Heart left ventricle (tissue), 16 donors: ENCODE results near the gene RUSF1. TPM values are rescaled to one million over a fixed set of nuclear protein-coding genes. Genes with fewer than 3 reads are reported as not detected.

Source experiments
- ATAC-seq, 4 donors: fragments of 200-7000 bp; cut with Tn5 transposase; one replicate each; pipeline ENCODE4 v1.9.1; 2020 to 2022; ENCODE audit warnings: moderate library complexity in 4 of 4, mild to moderate bottlenecking in 3 of 4, moderate number of reproducible peaks in 1 of 4
- DNase-seq, 5 donors: peaks; one replicate each; pipeline ENCODE4 v3.0.0-alpha.2; 2020
- H3K27ac ChIP-seq, 12 donors: fragments of 200-600 bp; sonication (generic) in 4 of 12; one replicate each; pipeline versions ENCODE4 v1.5.0 to v1.8.0; 2016 to 2022; ENCODE audit warnings: mild to moderate bottlenecking in 2 of 12
- H3K27me3 ChIP-seq, 9 donors: fragments of 200-600 bp; sonication (generic) in 2 of 9; one replicate each; pipeline versions ENCODE4 v1.5.1 to v1.8.0; 2016 to 2022; ENCODE audit warnings: mild to moderate bottlenecking in 3 of 9
- H3K36me3 ChIP-seq, 9 donors: fragments of 200-600 bp; sonication (generic) in 2 of 9; one replicate each; pipeline versions ENCODE4 v1.5.0 to v1.8.0; 2018 to 2022; ENCODE audit warnings: mild to moderate bottlenecking in 2 of 9
- H3K4me1 ChIP-seq, 12 donors: fragments of 200-600 bp; sonication (generic) in 4 of 12; one replicate each; pipeline versions ENCODE4 v1.5.0 to v1.8.0; 2016 to 2022; ENCODE audit warnings: mild to moderate bottlenecking in 3 of 12
- H3K4me3 ChIP-seq, 12 donors: fragments of 200-600 bp; sonication (generic) in 4 of 12; one replicate each; pipeline versions ENCODE4 v1.5.0 to v1.8.0; 2017 to 2022; ENCODE audit warnings: mild to moderate bottlenecking in 9 of 12, moderate library complexity in 4 of 12
- H3K9me3 ChIP-seq, 12 donors: fragments of 200-600 bp; sonication (generic) in 4 of 12; one replicate each; pipeline versions ENCODE4 v1.5.0 to v1.8.0; 2016 to 2022; ENCODE audit warnings: mild to moderate bottlenecking in 1 of 12
- POLR2A ChIP-seq, 2 donors: fragments of 450-650 bp; IDR thresholded peaks; one replicate each; pipeline ENCODE4 v1.6.1; 2017; ENCODE audit warnings: antibody characterized with exemption in 2 of 2, mild to moderate bottlenecking in 2 of 2, moderate library complexity in 2 of 2
- WGBS, 4 donors: extraction: QIAGEN DNeasy Blood & Tissue Kit in 2 of 4; methylation state at CpG; one replicate each; pipeline versions ENCODE4 v1.1.5 to v1.1.7; 2013 to 2018; 5-methylcytosine and 5-hydroxymethylcytosine counted together
- intact Hi-C, 10 donors: fragments of 100-400 bp; cut with DNase I; formaldehyde crosslinking; loops; one replicate each; pipeline versions ENCODE4 v1.11.1 to v1.14.2; 2022
- polyA plus RNA-seq, 2 donors: library from polyadenylated mRNA; stranded (reverse); fragments of 200-250 nt; gene quantifications; one replicate each; pipeline ENCODE4 v1.2.3, GENCODE V29; 2013
- total RNA-seq, 9 donors: library from RNA; depleted of rRNA in 2 of 9; stranded (reverse); fragments of >200 nt in 2 of 9; fragmentation: NEBNext Ultra II Directional in 3 of 9; extraction: Animal tissue kit (Norgen Biotek cat#: 25700) in 3 of 9; gene quantifications; one replicate each; pipeline versions ENCODE4 v1.1.0 to v1.2.4, GENCODE V29; 2016 to 2023
- TF ChIP-seq, protein P1 (sequence below), 12 donors: fragments of 200-600 bp; sonication (generic) in 4 of 12; IDR thresholded peaks; one replicate each; pipeline versions ENCODE4 v1.5.0 to v1.8.0; 2018 to 2022; ENCODE audit warnings: antibody characterized with exemption in 12 of 12, mild to moderate bottlenecking in 5 of 12
- donor health status: ischemic (EF 13 %, LVEDD 7.1; RV severe dilation, severe dysfunction).
- donor health status: healthy with polysubstance abuse.
- donor health status: DM: no; HTN: yes; CAD: no.
- donor health status: DM: no; HTN: no; CAD: no.
- donor health status: ischemic (EF 25% LVEDD 6.9; RV normal size, moderate dysfunction).
- donor health status: ischemic (EF 25% LVEDD 5.7; RV mildly dilated, moderate dysfunction).
- donor health status: healthy.
- donor health status: DM: yes; HTN: yes; CAD: no.
- donor health status: ischemic (EF 35%, LVEDD 5.7; RV mildly dilated, moderate dysfunction).
- donor health status: nonischemic (EF 11% LVEDD 7.7; RV severe dilation, severe dysfunction).
- donor health status: DM: yes; HTN: yes; CAD: no.
- donor health status: PGD.
- donor health status: ischemic (EF 29% LVEDD 5.4; RV normal size, mild dysfunction).
- donor health status: nonischemic (EF 23%, LVEDD 6.1; RV moderate dilation, normal function).

RUSF1 gene
- total and polyA plus RNA-seq, 11 donors: 17.8 to 32.5 (median 22.4) TPM

DNA sequence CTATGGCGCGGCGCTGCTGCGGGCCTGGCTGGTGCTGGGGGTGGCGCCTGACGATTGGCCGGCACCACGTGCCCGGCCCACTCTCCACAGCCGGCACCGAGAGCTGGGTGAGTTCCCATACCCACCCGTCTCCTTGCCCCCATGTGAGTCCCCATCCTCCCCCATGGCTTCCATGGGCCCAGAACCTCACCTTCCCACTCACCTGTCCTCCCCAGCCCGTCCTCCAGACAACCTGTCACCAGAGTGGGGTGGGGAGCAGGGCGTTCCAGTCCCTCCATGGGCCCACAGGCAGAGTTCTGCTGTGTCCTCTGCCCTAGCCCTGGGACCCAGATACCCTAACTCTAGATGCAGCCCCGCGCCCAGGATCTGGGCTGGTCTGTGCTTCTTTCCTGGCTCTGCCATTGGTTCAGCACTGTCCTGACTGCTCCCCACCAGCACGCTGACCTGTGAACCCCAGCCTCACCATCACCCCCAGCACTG, 43.4 kb downstream of the RUSF1 start:
- TF ChIP-seq POLR2A (IDR thresholded peaks at IDR 0.05): no peak
- TF ChIP-seq, protein P1, sequence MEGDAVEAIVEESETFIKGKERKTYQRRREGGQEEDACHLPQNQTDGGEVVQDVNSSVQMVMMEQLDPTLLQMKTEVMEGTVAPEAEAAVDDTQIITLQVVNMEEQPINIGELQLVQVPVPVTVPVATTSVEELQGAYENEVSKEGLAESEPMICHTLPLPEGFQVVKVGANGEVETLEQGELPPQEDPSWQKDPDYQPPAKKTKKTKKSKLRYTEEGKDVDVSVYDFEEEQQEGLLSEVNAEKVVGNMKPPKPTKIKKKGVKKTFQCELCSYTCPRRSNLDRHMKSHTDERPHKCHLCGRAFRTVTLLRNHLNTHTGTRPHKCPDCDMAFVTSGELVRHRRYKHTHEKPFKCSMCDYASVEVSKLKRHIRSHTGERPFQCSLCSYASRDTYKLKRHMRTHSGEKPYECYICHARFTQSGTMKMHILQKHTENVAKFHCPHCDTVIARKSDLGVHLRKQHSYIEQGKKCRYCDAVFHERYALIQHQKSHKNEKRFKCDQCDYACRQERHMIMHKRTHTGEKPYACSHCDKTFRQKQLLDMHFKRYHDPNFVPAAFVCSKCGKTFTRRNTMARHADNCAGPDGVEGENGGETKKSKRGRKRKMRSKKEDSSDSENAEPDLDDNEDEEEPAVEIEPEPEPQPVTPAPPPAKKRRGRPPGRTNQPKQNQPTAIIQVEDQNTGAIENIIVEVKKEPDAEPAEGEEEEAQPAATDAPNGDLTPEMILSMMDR (IDR thresholded peaks at IDR 0.05): no peak
- DNase-seq: peak in 1 of 5 donors; percentile 8
- Histone ChIP-seq H3K36me3 (peaks cover 0 to 55% (median 47%) of the 10 kb centered on the region in 9 donors), H3K27ac (no peak overlapping the region), H3K4me1 (peaks cover 0 to 12% (median 9%) of the 10 kb centered on the region in 12 donors), H3K27me3 (no peaks in the 10 kb centered on the region), H3K4me3 (no peak overlapping the region), H3K9me3 (no peaks in the 10 kb centered on the region)
- no peak for ATAC-seq
- WGBS, 4 donors: 91 to 96% (median 95%) methylated on average over 11 to 17 of the region's 17 CpGs
- intact Hi-C loops: loop anchor here in 2 of 10 donors (5.0 to 10.0 kb wide), 2 partner anchors 37 to 250 kb away; a partner anchor contains a TSS

DNA sequence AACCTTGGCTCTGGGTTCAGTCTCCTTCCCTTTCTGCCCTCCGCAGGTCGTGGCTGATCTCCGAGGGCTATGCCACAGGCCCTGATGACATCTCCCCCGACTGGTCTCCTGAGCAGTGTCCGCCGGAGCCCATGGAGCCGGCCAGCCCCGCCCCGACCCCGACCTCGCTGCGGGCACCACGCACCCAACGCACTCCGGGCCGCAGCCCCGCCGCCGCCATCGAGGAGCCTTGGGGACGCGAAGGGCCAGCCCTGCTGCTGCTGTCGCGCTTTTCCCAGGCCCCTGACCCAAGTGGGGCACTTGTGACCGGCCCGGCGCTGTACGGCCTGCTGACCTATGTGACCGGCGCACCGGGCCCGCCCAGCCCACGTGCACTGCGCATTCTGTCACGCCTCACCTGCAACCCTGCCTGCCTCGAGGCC, 43.8 kb downstream of the RUSF1 start:
- intact Hi-C loops: loop anchor here in 2 of 10 donors (5.0 to 10.0 kb wide), 2 partner anchors 38 to 250 kb away; a partner anchor contains a TSS
- Histone ChIP-seq H3K27me3 (no peaks in the 10 kb centered on the region), H3K4me1 (peaks cover 0 to 13% (median 9%) of the 10 kb centered on the region in 12 donors), H3K9me3 (no peaks in the 10 kb centered on the region), H3K4me3 (no peak overlapping the region), H3K36me3 (peaks cover 0 to 55% (median 47%) of the 10 kb centered on the region in 9 donors), H3K27ac (no peak overlapping the region)
- ATAC-seq: no peak
- DNase-seq: no peak
- 95 to 97% (median 96%) methylated on average over 21 to 36 of the region's 36 CpGs for WGBS, 4 donors
- TF ChIP-seq, protein P1 (IDR thresholded peaks at IDR 0.05): no peak
- no peak for TF ChIP-seq POLR2A (IDR thresholded peaks at IDR 0.05)

DNA sequence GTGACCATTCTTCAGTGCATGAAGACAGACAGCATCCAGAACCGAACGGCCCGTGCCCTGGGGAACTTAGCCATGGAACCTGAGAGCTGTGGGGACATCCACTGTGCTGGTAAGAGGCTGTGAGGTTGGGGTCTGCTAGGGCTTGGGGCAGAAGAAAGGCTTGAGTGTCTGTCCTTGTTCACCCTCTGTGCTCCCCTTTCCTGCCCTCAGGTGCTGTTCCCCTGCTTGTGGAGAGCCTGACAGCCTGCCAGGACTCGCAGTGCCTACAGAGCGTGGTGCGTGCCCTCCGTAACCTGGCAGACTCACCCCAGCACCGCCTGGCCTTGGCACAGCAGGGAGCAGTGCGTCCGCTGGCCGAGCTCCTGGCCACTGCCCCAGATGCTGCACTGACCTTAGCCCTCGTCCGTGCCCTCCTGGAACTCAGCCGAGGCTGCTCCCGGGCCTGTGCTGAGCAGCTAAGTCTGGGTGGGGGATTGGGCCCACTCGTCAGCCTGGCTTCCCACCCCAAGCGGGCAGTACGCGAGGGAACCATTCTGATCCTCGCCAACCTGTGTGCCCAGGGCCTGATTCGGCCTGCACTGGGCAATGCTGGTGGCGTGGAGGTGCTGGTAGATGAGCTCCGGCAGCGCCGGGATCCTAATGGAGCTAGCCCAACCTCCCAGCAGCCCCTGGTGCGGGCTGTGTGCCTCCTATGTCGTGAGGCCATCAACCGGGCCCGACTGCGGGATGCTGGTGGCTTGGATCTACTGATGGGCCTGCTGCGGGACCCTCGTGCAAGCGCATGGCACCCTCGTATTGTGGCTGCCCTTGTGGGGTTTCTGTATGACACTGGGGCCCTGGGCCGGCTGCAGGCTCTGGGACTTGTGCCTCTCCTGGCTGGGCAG, 46.0 kb downstream of the RUSF1 start:
- H3K9me3 ChIP-seq: no peaks in the 10 kb centered on the region
- peaks cover 0 to 33% (median 21%) of the 10 kb centered on the region in 12 donors for H3K4me1 ChIP-seq
- H3K4me3 ChIP-seq: no peak overlapping the region
- ATAC-seq (no peak), DNase-seq (no peak)
- H3K27ac ChIP-seq: no peak overlapping the region
- intact Hi-C loops: loop anchor here in 2 of 10 donors (5.0 to 10.0 kb wide), 2 partner anchors 40 to 253 kb away; a partner anchor contains a TSS
- H3K36me3 ChIP-seq: peaks cover 0 to 54% (median 47%) of the 10 kb centered on the region in 9 donors
- no peaks in the 10 kb centered on the region for H3K27me3 ChIP-seq
- 93 to 95% (median 95%) methylated on average over 14 to 35 of the region's 35 CpGs for WGBS, 4 donors
- TF ChIP-seq, protein P1 (IDR thresholded peaks at IDR 0.05): no peak
- no peak for TF ChIP-seq POLR2A (IDR thresholded peaks at IDR 0.05)
